ENCODE measurements around the gene CHEK1.

CHEK1 gene

DNA sequence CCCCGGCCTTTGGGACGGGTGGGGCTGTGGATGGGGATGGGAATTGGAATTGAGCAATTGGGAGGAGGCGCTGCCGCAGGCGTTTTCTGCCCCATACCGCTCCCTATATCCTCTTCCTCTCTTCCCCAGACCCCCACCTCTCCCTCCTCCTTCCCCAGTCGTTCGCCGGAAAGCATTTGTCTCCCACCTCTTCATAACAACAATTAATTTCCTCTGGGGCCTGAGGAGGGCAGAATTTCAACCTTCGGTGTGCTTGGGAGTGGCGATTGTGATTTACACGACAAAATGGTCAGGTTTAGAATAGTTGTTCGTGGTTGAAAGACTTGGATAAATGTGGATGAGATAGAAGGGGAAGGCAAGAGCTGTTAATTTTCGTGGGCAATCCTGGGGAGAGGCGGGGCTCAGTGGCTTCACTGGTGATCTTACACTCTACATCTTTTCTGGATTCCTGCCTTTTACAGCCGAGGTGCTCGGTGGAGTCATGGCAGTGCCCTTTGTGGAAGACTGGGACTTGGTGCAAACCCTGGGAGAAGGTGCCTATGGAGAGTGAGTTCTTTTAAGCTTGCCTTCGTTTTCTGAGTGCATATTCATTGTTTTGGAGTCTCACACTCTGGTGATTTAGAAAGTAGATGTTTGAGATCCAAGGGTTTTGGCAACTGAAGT lies 1.5 kb downstream of the CHEK1 start:
- no peak for DNase-seq

DNA sequence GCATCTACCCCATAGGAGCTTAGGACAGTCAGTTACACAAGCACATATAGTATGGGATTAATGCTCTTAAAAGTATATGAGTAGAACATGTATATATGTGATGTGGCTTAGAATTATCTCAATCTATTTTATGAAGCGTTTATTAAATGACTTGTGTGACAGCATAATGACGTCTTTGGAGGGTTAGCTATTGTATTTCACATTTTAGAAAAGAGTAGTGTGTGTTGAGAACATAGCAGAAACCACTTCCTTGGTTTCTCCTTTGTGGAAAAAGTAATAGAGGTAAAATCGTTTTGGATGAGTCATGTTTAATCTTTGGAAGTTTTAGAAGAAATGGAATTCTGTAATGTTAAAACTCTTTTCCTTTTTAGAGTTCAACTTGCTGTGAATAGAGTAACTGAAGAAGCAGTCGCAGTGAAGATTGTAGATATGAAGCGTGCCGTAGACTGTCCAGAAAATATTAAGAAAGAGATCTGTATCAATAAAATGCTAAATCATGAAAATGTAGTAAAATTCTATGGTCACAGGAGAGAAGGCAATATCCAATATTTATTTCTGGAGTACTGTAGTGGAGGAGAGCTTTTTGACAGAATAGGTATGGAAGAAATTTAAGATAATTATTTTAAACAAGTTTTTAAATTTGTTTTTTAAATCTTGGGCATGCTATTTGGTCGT lies 2.4 kb downstream of the CHEK1 start:
- no peak for DNase-seq

DNA sequence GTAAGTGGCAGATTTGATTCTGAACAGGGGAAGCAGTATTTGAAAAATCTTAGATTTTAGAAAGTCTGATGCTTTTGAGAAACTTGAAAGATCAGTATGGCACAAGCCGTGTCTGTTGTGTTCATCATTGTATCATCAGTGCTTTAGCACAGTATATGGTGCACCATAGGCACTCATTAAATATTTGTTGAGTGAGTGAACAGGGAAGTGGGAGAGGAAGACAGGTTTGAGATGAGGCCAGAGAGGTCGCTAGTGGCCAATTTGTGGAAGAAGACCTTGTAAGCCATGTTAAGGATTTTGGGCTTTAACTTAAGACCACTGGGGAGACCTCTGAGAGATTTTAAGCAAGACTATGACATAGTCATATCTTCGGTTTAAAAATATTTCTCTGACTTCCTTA lies 12.9 kb downstream of the CHEK1 start:
- DNase-seq: no peak

DNA sequence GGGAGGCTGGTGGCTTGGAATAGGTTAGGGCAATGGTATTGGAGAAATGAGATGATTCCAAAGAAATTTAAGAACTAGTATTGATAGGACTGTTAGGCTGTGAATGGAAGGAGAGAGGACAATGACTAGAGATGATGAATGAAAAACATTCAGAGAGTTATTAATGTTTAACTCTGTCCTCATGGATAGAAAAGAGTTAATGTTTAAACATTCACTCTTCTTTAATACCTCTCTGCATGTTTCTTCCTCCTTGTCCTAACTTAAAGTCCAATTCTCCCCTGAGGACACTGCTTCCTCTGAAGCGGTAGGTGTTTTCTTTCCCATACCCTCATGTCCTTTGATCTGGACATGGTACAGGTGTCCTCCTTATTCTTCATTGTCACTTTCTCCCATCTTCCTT lies 13.4 kb downstream of the CHEK1 start:
- no peak for DNase-seq

DNA sequence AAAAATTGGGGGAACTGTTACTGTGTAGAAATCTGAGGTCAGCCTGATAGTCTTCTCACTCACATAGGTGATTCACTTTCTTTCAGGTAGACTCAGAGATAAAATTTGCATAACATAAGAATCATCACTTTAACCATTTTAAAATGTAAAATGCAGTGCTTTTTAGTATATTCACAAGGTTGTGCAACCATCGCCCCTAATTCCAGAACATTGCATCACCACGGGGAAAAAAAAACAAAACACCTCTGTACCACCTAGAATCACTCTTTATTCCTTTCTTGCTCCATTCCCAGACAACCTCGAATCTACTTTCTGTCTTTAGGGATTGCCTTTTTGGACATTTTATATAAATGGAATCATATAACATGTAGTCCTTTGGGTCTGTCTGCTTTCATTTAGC lies 20.9 kb downstream of the CHEK1 start:
- no peak for DNase-seq

DNA sequence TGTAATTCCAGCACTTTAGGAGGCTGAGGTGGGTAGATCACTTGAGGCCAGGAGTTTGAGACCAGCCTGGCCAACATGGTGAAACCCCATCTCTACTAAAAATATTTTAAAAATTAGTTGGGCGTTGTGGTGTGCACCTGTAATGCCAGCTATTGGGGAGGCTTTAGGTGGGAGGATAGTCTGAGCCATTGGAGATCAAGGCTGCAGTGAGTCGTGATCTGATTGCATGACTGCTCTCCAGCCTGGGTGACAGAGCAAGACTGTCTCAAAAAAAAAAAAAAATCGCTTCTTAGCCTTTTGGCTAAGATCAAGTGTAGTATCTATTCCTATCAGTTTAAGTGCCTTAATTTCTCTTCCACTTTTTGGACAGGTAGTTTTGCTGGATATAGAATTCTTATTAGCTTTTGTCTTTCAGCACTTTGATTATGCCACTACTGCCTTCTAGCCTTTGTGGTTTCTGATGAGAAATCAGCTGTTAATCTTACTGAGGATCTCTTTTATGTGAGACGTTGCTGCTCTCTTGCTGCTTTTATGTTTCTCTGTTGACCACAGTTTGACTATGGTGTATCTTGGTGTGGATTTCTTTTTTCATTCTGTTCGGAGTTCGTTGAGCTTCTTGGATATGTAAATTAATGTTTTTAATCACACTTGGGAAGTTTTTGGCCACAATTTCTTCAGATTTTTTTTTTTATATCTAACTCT lies 24.7 kb downstream of the CHEK1 start:
- DNase-seq: no peak

DNA sequence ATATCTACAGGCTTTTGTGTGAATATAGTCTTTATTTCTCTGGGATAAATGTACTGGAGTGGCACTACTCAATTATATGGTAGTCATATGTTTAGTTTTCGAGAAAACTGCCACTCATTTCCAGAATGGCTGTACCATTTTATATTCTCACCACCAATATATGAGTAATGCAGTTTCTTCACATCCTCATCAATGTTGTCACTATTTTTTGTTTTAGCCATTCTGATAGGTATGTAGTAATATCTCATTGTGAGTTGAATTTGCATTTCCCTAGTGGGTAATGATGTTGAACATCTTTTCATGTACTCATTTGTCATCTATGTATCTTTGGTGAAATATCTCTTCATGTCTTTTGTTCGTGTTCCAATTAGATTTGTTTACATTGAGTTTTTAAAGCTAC lies 37.7 kb downstream of the CHEK1 start:
- DNase-seq: no peak

DNA sequence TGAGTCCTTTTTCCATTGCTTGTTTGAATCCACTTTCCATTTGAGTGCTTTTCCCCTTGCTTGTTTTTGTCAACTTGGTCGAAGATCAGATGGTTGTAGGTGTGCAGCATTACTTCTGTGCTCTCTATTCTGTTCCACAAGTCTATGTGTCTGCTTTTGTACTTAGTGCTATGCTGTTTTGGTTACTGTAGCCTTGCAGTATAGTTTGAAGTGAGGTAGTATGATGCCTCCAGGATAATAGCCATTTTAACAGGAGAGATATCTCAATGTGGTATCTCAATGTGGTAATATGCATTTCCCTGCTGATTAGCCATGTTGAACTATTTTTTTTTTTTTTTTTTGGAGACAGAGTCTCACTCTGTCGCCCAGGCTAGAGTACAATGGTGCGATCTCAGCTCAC lies 38.9 kb downstream of the CHEK1 start:
- no peak for DNase-seq

DNA sequence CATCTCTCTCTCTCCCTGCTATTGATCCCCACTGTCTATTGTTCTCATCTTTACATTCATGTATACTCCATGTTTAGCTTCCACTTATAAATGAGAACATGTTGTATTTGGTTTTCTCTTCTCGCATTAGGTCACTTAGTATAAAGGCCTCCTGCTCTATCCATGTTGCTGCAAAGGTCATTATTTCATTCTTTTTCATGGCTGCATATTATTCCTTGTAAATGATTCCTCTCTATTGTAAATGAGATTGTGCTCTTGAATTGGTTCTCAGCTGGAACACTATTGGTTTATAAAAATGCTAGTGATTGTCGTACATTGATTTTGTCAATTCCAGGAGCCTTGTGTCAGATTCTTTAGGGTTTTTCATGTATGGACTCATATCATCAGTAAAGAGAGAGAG lies 42.2 kb downstream of the CHEK1 start:
- no peak for DNase-seq

DNA sequence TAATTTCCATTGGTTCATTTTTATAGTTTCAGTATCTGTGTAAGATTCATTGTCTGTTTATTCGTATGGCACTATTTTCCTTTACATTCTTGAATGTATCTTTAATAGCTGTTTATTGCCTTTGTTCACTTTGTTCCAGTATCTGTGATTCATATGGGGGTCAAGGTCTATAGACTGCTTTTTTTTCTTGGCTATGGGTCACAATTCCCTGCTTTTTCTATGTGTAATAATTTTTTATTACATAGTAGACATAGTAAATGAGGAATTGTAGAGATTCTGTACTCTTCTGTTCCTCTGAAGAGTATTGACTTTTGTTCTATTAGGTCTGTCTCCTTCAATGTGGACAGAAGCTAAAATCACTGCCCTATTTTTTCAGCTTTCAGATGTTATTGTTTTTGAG lies 45.2 kb downstream of the CHEK1 start:
- no peak for DNase-seq

DNA sequence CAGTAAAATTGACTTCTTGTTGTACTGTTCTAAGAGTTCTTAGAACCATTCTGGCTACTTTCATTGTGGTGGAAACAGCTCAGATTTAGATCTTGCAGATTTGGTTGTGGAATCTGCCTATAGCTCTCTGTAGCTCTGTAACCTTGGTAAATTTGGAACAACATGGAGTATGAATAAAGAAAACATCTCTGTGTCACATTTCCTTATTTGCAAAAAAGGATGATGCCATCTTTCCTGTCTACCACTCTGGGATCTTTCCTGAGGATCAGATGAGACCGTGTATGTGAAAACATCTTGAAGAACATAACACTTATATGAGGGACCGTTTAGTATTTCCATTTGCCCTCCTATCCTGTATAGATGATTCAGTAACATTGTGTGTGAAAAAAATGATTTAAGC lies 46.6 kb downstream of the CHEK1 start:
- DNase-seq: no peak

DNA sequence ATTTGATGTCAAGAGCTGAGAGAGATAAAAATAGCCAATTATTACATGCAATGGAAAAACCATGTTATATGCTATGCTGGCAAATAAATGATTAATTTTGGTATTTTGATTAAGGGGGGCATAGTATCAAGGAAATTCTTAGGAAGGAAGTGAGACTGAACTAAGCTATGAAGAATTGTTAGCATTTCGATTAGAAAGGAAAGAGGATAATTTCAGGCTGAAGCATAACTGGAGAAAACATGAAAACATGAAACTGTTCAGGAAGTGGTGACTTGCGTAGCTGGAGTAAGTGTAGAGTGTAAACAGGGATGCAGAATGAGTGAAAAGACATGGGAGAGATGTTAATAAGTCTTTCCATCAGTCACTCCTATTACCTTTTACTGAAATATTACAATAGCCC lies 49.2 kb downstream of the CHEK1 start:
- no peak for DNase-seq

DNA sequence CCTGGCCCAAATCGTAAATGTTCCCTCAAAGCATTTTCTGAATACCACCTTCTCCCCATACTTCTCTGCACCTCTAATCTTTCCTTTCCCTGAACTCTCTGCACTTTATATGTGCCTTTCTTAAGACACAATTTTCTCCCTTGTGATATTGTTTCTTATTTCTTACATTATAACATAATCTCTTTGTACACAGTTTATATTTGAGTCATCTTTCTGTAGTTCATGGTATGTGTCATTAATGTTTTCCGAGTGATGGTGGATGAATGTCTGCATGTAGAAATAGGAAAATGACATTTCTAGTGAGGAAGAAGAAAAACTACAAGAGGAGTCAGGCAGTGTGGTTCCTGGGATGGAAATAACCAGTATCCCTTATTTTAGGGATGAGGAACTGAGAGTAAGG lies 50.2 kb downstream of the CHEK1 start:
- DNase-seq: no peak

DNA sequence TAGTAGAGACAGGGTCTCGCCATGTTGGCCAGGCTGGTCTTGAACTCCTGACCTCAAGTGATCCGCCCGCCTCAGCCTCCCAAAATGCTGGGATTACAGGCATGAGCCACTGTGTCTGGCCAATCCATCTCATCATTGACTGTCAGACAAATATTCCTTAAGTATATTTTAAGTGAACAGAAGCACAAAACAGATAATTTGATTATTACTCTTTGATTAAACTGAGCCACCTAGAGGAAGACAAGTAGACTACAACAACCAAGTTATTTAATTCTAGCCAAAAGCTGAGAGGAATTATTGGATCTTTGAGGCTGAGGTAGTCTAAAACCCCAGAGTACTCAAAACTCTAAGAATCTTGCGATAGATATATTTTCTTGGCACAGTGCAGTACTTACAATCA lies 54.4 kb downstream of the CHEK1 start:
- DNase-seq: no peak

DNA sequence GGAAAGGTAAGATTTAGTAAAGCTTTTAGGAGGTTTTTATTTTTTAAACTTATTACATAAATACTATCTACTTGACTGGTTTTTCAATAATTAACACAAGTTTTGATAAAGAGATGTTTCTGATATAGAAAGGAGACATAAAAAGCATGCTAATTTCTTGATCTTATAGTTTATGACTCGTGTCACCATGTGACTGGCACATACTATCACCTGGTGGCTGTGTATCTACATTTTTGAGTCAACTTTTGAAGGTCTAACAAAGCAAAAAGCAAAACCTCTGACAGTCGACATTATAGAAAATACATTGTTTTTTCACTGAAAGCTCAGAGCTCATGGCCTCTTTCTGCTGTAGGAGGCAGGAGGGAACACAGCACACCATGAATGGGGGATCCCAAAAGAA lies 54.9 kb downstream of the CHEK1 start:
- no peak for DNase-seq

DNA sequence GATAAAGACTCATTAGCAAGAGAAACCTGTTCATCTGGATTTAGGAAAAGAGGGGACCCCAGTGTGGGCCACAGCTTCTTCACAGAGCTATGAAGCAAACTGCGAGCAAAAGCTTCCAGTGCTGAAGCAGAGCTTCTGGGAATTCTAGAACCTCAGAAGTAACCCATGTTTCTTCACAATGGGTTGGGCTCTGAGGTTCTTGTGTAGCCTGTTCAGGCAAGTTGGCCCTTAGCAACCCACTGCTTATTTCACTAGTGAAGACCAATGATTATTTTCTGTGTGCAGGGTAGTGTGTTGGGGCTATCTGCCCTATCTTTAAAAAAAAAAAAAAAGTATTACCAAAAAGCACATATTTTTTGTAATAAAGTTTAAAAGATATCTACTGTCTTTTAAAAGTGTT lies 55.8 kb downstream of the CHEK1 start, which contains the start of gene ACRV1:
Gene ACRV1 (minus strand): TSS at position 101 of the 400 bp plus-strand sequence. CDS start 67 bp downstream, at position 34.
- no peak for DNase-seq

DNA sequence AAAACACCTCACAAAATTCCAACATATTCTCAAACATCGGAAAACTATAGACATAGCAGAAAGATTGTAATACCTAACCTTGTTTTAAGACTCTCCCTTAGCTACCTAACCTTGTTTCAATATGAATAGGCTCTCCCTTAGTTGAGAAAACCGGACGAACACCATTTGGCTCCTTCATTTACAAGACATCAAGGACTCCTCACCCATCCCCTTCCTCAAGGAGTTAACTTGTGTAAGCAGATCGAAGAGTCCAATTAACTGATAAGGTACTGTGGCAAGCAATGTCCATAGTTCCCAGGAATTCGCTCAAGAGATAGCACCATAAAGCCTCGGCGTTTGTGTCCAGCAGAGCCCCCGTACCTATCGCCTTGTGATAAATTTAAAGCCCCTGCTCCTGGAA lies 60.3 kb downstream of the CHEK1 start:
- no peak for DNase-seq

DNA sequence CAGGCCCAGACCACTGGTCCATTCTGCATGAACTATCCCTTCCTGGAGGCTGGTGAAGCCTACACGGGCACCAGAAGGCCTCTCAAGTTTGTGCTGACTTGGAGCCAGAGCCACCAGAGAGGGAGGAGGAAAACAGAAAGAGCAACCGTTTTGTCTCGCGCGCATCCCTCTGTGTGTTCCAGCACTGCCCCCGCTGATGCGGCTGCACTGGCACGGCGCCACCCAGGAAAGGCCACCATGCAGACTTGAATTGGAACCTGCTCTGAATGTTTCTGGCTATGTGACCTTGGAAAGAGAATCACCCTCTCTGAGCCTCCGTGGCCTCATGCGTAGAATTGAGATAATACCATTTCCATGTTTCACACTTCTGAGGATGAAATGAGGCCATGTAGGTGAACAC lies 63.1 kb downstream of the CHEK1 start:
- DNase-seq: no peak

DNA sequence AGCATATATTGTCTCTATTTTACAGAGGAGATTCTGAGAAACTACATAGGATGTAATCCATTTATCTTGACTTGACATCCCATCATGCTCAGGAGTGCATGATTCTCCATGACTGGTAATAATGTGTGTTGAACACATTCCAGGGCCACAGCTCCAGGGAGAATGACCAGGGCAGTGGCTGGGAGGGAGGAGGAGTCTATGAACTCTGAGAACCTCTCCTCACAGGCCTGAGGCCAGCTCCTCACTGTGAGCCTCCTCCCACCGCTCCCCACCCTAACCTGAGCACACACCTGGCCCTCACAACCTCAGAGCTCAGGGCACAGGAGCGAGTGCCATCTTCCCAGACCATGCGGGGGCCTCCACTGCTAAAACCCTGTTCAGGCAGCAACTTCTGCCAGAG lies 63.7 kb downstream of the CHEK1 start:
- no peak for DNase-seq

DNA sequence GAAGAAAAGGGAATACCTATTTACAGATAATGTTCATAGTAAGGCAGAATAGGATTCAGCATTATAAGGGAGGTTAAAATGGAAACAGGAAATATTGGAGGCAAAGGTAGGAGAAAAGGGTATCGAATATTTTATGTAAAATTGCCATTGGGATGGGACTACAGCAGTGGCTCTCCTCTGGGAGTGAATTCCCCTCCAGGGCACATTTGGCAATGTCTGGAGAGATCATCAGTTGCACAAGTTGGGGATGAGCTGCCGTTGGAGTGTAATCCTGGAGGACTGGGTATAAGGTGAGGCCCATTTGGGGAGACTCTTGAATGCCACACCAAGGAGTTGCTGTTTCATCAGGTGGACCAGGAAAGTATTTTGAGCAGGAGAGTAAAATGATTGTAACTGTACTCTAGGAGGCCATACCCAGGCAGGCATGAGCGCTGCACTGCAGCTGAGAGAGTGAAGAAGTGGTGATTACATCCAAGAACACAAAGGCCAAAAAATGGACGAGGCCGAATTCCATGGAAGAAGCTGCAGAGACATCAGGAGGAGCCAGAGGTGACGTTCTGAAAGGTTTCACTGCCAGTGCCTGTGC lies 64.4 kb downstream of the CHEK1 start:
- DNase-seq: no peak

DNA sequence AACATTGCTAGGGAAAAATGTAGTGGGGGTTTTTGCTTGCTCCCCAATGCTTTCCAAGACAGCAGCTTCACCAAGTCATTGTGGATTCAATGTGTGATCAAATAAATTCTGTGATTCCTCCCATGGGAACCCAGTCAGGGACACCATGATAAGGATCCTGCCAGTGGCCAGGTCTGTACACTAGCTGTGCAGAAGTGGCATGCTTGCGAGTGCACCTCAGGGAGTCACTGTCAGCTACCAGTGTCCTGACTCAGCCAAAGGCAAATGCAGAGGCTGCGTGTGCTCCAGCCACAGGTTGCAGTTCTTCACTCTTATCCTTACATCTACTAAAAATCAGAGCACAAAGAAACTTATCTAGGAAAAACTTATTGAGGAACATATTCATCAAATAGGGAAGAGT lies 65.0 kb downstream of the CHEK1 start:
- DNase-seq: no peak

DNA sequence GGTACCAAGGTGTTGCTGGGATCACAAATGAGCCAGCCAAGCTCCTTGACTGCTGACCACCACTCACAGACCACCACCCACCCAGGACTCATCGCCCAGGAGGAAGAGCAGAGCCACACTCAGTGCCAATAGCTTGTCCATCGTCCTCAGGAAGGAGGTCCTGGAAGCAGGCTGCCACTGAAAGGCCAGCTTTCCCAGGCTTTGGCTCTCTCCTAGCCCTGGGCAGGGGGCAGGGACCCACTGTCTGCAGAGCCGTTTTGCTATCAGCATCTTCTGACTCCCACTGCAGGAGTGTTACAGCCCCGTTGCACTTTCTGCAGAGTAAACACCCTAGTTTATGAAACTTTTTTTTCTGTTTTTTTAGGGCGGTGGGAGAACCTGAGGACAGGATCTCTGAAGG lies 67.9 kb downstream of the CHEK1 start:
- no peak for DNase-seq

DNA sequence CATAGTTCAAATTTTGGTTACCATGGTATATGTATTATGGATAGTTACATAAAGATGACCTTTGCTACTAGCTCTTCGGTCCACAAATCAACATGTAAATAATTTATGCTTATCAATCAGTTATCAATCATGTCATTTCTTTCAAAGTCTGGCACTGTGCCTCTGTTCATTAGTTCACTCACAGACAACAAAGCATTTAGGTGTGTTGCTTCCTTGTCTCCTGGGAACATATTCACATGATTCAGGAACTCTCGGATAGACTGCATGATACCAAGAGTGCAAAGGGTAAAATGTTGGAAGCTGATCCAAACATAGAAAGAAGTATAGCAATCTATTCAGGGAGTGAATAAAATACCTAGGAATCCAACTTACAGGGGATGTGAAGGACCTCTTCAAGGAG lies 70.0 kb downstream of the CHEK1 start:
- DNase-seq: no peak

DNA sequence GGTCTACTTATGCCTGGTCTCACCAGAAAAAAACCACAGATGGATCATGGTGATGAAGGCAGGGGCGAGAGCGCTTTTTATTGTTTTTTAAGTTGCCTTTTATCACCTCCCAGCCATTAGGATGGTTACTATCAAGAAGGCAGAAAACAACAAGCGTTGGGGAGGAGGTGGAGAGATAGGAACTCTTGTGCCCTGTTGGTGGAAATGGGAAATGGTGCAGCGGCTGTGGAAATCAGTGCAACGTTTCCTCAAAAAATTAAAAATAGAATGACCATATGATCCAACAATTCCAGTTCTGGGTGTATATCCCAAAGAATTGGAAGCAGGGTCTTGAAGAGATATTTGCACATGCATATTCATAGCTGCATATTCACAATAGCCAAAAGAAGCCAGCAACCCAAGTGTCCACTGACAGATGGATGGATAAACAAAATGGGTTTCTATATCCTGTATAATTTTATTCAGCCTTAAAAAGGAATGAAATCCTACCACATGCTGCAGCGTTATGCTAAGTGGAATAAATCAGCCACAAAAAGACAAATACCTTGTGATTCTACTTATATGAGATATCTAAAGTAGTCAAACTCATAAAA lies 76.2 kb downstream of the CHEK1 start:
- DNase-seq: no peak

All from activated naive CD4-positive, alpha-beta T cell (primary cell).